Sigmoid colon (tissue), 4 donors: ENCODE results near the gene CCDC85C.

Source experiments
- CTCF ChIP-seq, 4 experiments: fragments of 450-650 bp in 3 of 4; fragments of 200-600 bp in 1 of 4; IDR thresholded peaks; one replicate each; pipeline ENCODE4 v1.5.1; 2016 to 2019; ENCODE audit warnings: antibody characterized with exemption in 4 of 4, mild to moderate bottlenecking in 3 of 4, moderate library complexity in 2 of 4
- POLR2AphosphoS5 ChIP-seq, 4 donors: sonication (generic); formaldehyde crosslinking; IDR thresholded peaks; one replicate each; pipeline ENCODE4 v1.6.1; 2017; ENCODE audit warnings: antibody characterized with exemption in 4 of 4

- no peak for TF ChIP-seq CTCF (IDR thresholded peaks at IDR 0.05)
- no peak for TF ChIP-seq POLR2AphosphoS5 (IDR thresholded peaks at IDR 0.05)
Observed at GRCh38 chr14:99538733-99539132, 65.3 kb downstream of the CCDC85C start.
